Right lobe of liver (tissue), 4 donors: Measurements from ENCODE around the gene SH3GL3.

ENCODE experiments used
- POLR2A ChIP-seq: fragments of 450-650 bp; IDR thresholded peaks from one replicate; pipeline ENCODE4 v1.6.1; 2017; ENCODE audit warnings: antibody characterized with exemption, mild to moderate bottlenecking
- TF ChIP-seq, protein P1 (sequence below), 4 donors: fragments of 200-600 bp in 3 of 4; fragments of 450-650 bp in 1 of 4; IDR thresholded peaks; one replicate each; pipeline versions ENCODE4 v1.5.1 to v1.8.0; 2016 to 2022; ENCODE audit warnings: antibody characterized with exemption in 4 of 4, mild to moderate bottlenecking in 2 of 4
- donor health status: DM: no; HTN: no; CAD: no.
- donor health status: DM: no; HTN: no; CAD: no.
- donor health status: DM: no; HTN: yes; CAD: no.

DNA sequence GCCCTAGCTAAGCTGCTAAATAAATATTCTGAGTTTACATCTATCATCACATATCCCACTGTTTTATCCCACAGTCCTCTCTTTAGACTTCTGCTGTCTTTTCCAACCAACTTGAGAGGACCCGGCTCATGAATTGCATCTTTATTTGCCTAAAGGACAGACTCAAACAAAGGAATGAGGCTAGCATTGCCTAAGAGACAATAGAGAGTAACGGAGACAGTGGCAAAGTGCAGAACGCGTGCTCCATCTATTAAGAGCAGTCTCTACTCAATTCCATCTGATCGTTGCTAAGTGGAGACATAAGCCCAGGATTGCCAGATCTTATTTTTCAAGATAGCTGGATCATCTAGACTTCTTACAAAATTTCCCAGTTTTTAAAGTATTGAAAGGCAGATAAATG, 209.1 kb downstream of the SH3GL3 start:
- TF ChIP-seq, protein P1, sequence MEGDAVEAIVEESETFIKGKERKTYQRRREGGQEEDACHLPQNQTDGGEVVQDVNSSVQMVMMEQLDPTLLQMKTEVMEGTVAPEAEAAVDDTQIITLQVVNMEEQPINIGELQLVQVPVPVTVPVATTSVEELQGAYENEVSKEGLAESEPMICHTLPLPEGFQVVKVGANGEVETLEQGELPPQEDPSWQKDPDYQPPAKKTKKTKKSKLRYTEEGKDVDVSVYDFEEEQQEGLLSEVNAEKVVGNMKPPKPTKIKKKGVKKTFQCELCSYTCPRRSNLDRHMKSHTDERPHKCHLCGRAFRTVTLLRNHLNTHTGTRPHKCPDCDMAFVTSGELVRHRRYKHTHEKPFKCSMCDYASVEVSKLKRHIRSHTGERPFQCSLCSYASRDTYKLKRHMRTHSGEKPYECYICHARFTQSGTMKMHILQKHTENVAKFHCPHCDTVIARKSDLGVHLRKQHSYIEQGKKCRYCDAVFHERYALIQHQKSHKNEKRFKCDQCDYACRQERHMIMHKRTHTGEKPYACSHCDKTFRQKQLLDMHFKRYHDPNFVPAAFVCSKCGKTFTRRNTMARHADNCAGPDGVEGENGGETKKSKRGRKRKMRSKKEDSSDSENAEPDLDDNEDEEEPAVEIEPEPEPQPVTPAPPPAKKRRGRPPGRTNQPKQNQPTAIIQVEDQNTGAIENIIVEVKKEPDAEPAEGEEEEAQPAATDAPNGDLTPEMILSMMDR (IDR thresholded peaks at IDR 0.05), result no peak
- no peak for TF ChIP-seq POLR2A
